ENCODE results near the gene MAPK4. TPM values are rescaled to one million over a fixed set of nuclear protein-coding genes. Genes with fewer than 3 reads are reported as not detected.
A peak's percentile ranks its signal among the peaks of the same experiment; 100 is the strongest.
"Not testable (repeated sequence)": the region's sequence is repeated elsewhere in the genome, so short reads cannot be mapped to it uniquely, and the experiment has no call there.

The MAPK4 gene
- total RNA-seq (2014; rRNA removed; shearing (Covaris generic)): not detected in 2 replicates

GRCh38 chr18:50559752-50560680 is at the start of gene MAPK4:
TSS of gene MAPK4 (plus strand) at chr18:50560087. CDS start at chr18:50663959, 103,872 bp downstream.
- DNase-seq (ENCODE audit: low read depth): peak; percentile 2

GRCh38 chr18:50517277-50517676 is 42.6 kb upstream of the MAPK4 start:
- DNase-seq (ENCODE audit: low read depth): not testable (repeated sequence)

- no peak for DNase-seq (ENCODE audit: low read depth)
These were observed 40.9 kb upstream of the MAPK4 start for GRCh38 chr18:50518787-50519546.

- no peak for DNase-seq (ENCODE audit: low read depth)
These were observed 36.7 kb upstream of the MAPK4 start for GRCh38 chr18:50523165-50523564.

- DNase-seq (ENCODE audit: low read depth): no peak
These were observed 32.1 kb upstream of the MAPK4 start for GRCh38 chr18:50527636-50528307.

- no peak for DNase-seq (ENCODE audit: low read depth)
These were observed 31.1 kb upstream of the MAPK4 start for GRCh38 chr18:50528806-50529205.

GRCh38 chr18:50533822-50534221 is 26.1 kb upstream of the MAPK4 start:
- not testable (repeated sequence) for DNase-seq (ENCODE audit: low read depth)

- DNase-seq (ENCODE audit: low read depth): not testable (repeated sequence)
These were observed 15.4 kb upstream of the MAPK4 start for GRCh38 chr18:50544476-50544875.

- DNase-seq (ENCODE audit: low read depth): no peak
These were observed 14.0 kb upstream of the MAPK4 start for GRCh38 chr18:50545936-50546335.

GRCh38 chr18:50548160-50548559 is 11.7 kb upstream of the MAPK4 start:
- no peak for DNase-seq (ENCODE audit: low read depth)

- DNase-seq (ENCODE audit: low read depth): not testable (repeated sequence)
These were observed 8.2 kb upstream of the MAPK4 start for GRCh38 chr18:50551651-50552050.

GRCh38 chr18:50558157-50558556 is 1.7 kb upstream of the MAPK4 start:
- DNase-seq (ENCODE audit: low read depth): no peak

- DNase-seq (ENCODE audit: low read depth): no peak
These were observed 737 bp upstream of the MAPK4 start for GRCh38 chr18:50558948-50559751.

- no peak for DNase-seq (ENCODE audit: low read depth)
These were observed 1.1 kb downstream of the MAPK4 start for GRCh38 chr18:50560681-50561629.

- not testable (repeated sequence) for DNase-seq (ENCODE audit: low read depth)
These were observed 2.4 kb downstream of the MAPK4 start for GRCh38 chr18:50562258-50562657.

GRCh38 chr18:50562686-50563085 is 2.8 kb downstream of the MAPK4 start:
- DNase-seq (ENCODE audit: low read depth): no peak

- DNase-seq (ENCODE audit: low read depth): no peak
These were observed 3.5 kb downstream of the MAPK4 start for GRCh38 chr18:50563376-50563775.

GRCh38 chr18:50569930-50570329 is 10.0 kb downstream of the MAPK4 start:
- no peak for DNase-seq (ENCODE audit: low read depth)

GRCh38 chr18:50571606-50572005 is 11.7 kb downstream of the MAPK4 start:
- DNase-seq (ENCODE audit: low read depth): no peak

- not testable (repeated sequence) for DNase-seq (ENCODE audit: low read depth)
These were observed 13.3 kb downstream of the MAPK4 start for GRCh38 chr18:50573196-50573595.
